ENCODE measurements around the gene KLK15. TPM values are rescaled to one million over a fixed set of nuclear protein-coding genes. Genes with fewer than 3 reads are reported as not detected.

Gene KLK15
- total RNA-seq, 1 experiment from 2014 or later, result not detected

- Mint-ChIP-seq H3K4me1 (ENCODE audit: low read depth, unreplicated experiment) (peaks cover 8% of the 10 kb centered on the region), H3K27ac (ENCODE audit: unreplicated experiment) (no peak overlapping the region), H3K27me3 (ENCODE audit: unreplicated experiment) (peaks cover 81% of the 10 kb centered on the region), H3K36me3 (ENCODE audit: insufficient read depth, unreplicated experiment) (no peaks in the 10 kb centered on the region), H3K4me3 (ENCODE audit: low read depth, unreplicated experiment) (no peak overlapping the region), H3K9me3 (ENCODE audit: low read depth, unreplicated experiment) (no peaks in the 10 kb centered on the region)
- no TSS peak for BruUV-seq (replicated peaks)
- intact Hi-C loops (cut with micrococcal nuclease; ENCODE audit: unreplicated experiment), result no loop called here
- TF ChIP-seq CTCF (IDR thresholded peaks at IDR 0.05; ENCODE audit: unreplicated experiment), result no peak
- no peak for DNase-seq
- CTCF ChIA-PET, result no interaction called here
These were observed 10.4 kb upstream of the KLK15 start for GRCh38 chr19:50843701-50844221.

- Mint-ChIP-seq H3K36me3 (ENCODE audit: insufficient read depth, unreplicated experiment) (peaks cover 3% of the 10 kb centered on the region), H3K4me3 (ENCODE audit: low read depth, unreplicated experiment) (no peak overlapping the region), H3K4me1 (ENCODE audit: low read depth, unreplicated experiment) (peaks cover 8% of the 10 kb centered on the region), H3K9me3 (ENCODE audit: low read depth, unreplicated experiment) (no peaks in the 10 kb centered on the region), H3K27me3 (ENCODE audit: unreplicated experiment) (peaks cover 81% of the 10 kb centered on the region), H3K27ac (ENCODE audit: unreplicated experiment) (no peak overlapping the region)
- CTCF ChIA-PET, result no interaction called here
- no peak for TF ChIP-seq CTCF (IDR thresholded peaks at IDR 0.05; ENCODE audit: unreplicated experiment)
- intact Hi-C loops (cut with micrococcal nuclease; ENCODE audit: unreplicated experiment), result no loop called here
- BruUV-seq (replicated peaks), result no TSS peak
- no peak for DNase-seq
These were observed 9.8 kb upstream of the KLK15 start for GRCh38 chr19:50843205-50843604.

- DNase-seq, result no peak
- CTCF ChIA-PET, result no interaction called here
- Mint-ChIP-seq H3K36me3 (ENCODE audit: insufficient read depth, unreplicated experiment) (peaks cover 6% of the 10 kb centered on the region), H3K27ac (ENCODE audit: unreplicated experiment) (no peak overlapping the region), H3K9me3 (ENCODE audit: low read depth, unreplicated experiment) (no peaks in the 10 kb centered on the region), H3K4me1 (ENCODE audit: low read depth, unreplicated experiment) (peaks cover 12% of the 10 kb centered on the region), H3K27me3 (ENCODE audit: unreplicated experiment) (peaks cover 88% of the 10 kb centered on the region), H3K4me3 (ENCODE audit: low read depth, unreplicated experiment) (no peak overlapping the region)
- no peak for TF ChIP-seq CTCF (IDR thresholded peaks at IDR 0.05; ENCODE audit: unreplicated experiment)
- intact Hi-C loops (cut with micrococcal nuclease; ENCODE audit: unreplicated experiment), result no loop called here
- no TSS peak for BruUV-seq (replicated peaks)
These were observed 8.8 kb upstream of the KLK15 start for GRCh38 chr19:50842130-50842529.

GRCh38 chr19:50839712-50840655 lies 6.6 kb upstream of the KLK15 start:
- Mint-ChIP-seq H3K9me3 (ENCODE audit: low read depth, unreplicated experiment) (no peaks in the 10 kb centered on the region), H3K4me1 (ENCODE audit: low read depth, unreplicated experiment) (peaks cover 20% of the 10 kb centered on the region)

More at GRCh38 chr19:50839712-50840655, 6.6 kb upstream of the KLK15 start:
- no peak for DNase-seq
- Mint-ChIP-seq H3K4me3 (ENCODE audit: low read depth, unreplicated experiment) (no peak overlapping the region), H3K27ac (ENCODE audit: unreplicated experiment) (no peak overlapping the region), H3K36me3 (ENCODE audit: insufficient read depth, unreplicated experiment) (peaks cover 24% of the 10 kb centered on the region), H3K27me3 (ENCODE audit: unreplicated experiment) (peaks cover 94% of the 10 kb centered on the region)
- CTCF ChIA-PET, result no interaction called here
- intact Hi-C loops (cut with micrococcal nuclease; ENCODE audit: unreplicated experiment), result no loop called here
- no TSS peak for BruUV-seq (replicated peaks)
- TF ChIP-seq CTCF (IDR thresholded peaks at IDR 0.05; ENCODE audit: unreplicated experiment), result no peak

Measured in Calu3 (cell line).